GM12865 (cell line): Measurements from ENCODE around the gene B2M.
A peak's percentile ranks its signal among the peaks of the same experiment; 100 is the strongest.
"Not testable (repeated sequence)": the region's sequence is repeated elsewhere in the genome, so short reads cannot be mapped to it uniquely, and the experiment has no call there.

Experiments
- DNase-seq: peaks from one replicate; pipeline ENCODE4 v3.0.0; 2010; ENCODE audit warnings: low read depth
- H3K4me3 ChIP-seq: 2 replicates; pipeline ENCODE4 v1.5.1; 2011; ENCODE audit warnings: mild to moderate bottlenecking, low read depth, low read length, control low read depth
- CTCF ChIP-seq: IDR thresholded peaks from 2 replicates; pipeline ENCODE4 v1.5.1; 2011; ENCODE audit warnings: low read length, control low read depth, low read depth, inconsistent platforms; ENCODE audit not compliant: insufficient read depth; ENCODE audit errors: missing control alignments

Gene B2M

GRCh38 chr15:44729408-44730127 lies 18.3 kb downstream of the B2M start:
- peak; percentile 72 for DNase-seq
- peak overlapping the region; percentile 86 for H3K4me3 ChIP-seq
- no peak for TF ChIP-seq CTCF

- H3K4me3 ChIP-seq, result peak overlapping the region; percentile 51
- DNase-seq, result no peak
- no peak for TF ChIP-seq CTCF
These were observed 23.6 kb downstream of the B2M start for GRCh38 chr15:44734839-44735481.

- peak; percentile 57 for DNase-seq
- H3K4me3 ChIP-seq, result peak overlapping the region; percentile 51
- no peak for TF ChIP-seq CTCF
These were observed 24.3 kb downstream of the B2M start for GRCh38 chr15:44735482-44736180.

- H3K4me3 ChIP-seq, result peak within 1 kb of the TSS; percentile 51
- DNase-seq, result no peak
- TF ChIP-seq CTCF, result no peak
These were observed 25.0 kb downstream of the B2M start, which contains the start of gene TRIM69 for GRCh38 chr15:44736181-44736765. Gene TRIM69 (plus strand): TSS chr15:44736528. CDS start chr15:44736705, 177 bp downstream.

- DNase-seq, result peak; percentile 65
- peak; percentile 52 for TF ChIP-seq CTCF
- no peak overlapping the region for H3K4me3 ChIP-seq
These were observed 27.1 kb downstream of the B2M start for GRCh38 chr15:44738340-44738984.

GRCh38 chr15:44739222-44739847 lies 28.0 kb downstream of the B2M start:
- not testable (repeated sequence) for H3K4me3 ChIP-seq, DNase-seq

GRCh38 chr15:44743454-44743853 lies 32.1 kb downstream of the B2M start:
- H3K4me3 ChIP-seq, DNase-seq: not testable (repeated sequence)
